ENCODE data around the gene GPR155. TPM values are rescaled to one million over a fixed set of nuclear protein-coding genes. Genes with fewer than 3 reads are reported as not detected.

Gene GPR155
- total RNA-seq, 2 experiments from 2014 or later: 1.9 TPM

- DNase-seq (ENCODE audit: low spot score): no peak
Observed at GRCh38 chr2:174465327-174465726, 21.5 kb downstream of the GPR155 start.

DNA sequence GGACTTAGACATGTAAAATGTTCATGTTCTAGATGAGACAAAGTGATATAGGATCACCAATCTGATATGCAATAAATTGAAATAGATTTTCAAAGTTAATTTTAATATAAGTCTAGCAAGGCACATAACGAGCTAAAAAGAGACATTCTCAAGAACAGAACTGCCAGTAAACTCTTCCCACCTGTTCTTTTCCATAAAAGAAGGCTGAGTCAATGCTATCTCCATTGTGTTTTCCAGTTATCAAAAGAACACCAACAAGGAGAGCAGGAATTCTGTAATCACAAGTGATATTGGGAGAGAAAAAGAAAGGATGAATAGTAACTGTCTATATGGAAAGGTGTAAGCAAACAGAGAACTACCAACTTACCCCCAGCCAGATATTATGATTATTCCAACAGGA is 25.6 kb downstream of the GPR155 start:
- Histone ChIP-seq H3K9me2 (ENCODE audit: insufficient read depth, low read length) (no peaks in the 10 kb centered on the region), H3K27ac (ENCODE audit: low read depth, low read length, poor library complexity, severe bottlenecking) (no peak overlapping the region), H4K20me1 (ENCODE audit: insufficient read depth, low read length) (no peaks in the 10 kb centered on the region), H3K36me3 (ENCODE audit: insufficient read depth, low read length) (no peaks in the 10 kb centered on the region), H3K79me2 (ENCODE audit: insufficient read depth, low read depth, low read length) (no peaks in the 10 kb centered on the region), H3K4me2 (ENCODE audit: low read length) (no peak overlapping the region), H3K4me3 (ENCODE audit: low read depth, low read length, poor library complexity, severe bottlenecking) (no peak overlapping the region), H3K9me3 (ENCODE audit: low read length) (no peaks in the 10 kb centered on the region), H2AFZ (ENCODE audit: low read length) (no peak overlapping the region), H3K4me1 (ENCODE audit: insufficient read depth, low read length, poor library complexity, severe bottlenecking) (no peaks in the 10 kb centered on the region)
- DNase-seq (ENCODE audit: low spot score): no peak
- ChIA-PET CTCF (ENCODE audit: unreplicated experiment) (interaction anchor here (1.1 kb wide), 1 partner anchor 227 kb away, joined by 3 read pairs; no protein-coding TSS in a partner anchor), POLR2A (interaction anchor here (0.8 to 1.5 kb wide), 4 partner anchors 8 to 244 kb away, joined by 3 to 4 read pairs (median 3); no protein-coding TSS in a partner anchor)
- intact Hi-C loops (cut with micrococcal nuclease; ENCODE audit: unreplicated experiment): no loop called here
- no TSS peak for BruUV-seq (replicated peaks)
- TF ChIP-seq EZH2phosphoT487 (IDR thresholded peaks at IDR 0.05; ENCODE audit: borderline replicate concordance, low read depth, low read length): no peak
- no peak for TF ChIP-seq CTCF (conservative IDR thresholded peaks at IDR 0.05; ENCODE audit: low read length)

More at GRCh38 chr2:174465327-174465726, 21.5 kb downstream of the GPR155 start:
- BruUV-seq (replicated peaks): no TSS peak
- POLR2A ChIA-PET: interaction anchor here (0.5 to 0.8 kb wide), 2 partner anchors 73 to 146 kb away, joined by 3 to 4 read pairs; no protein-coding TSS in a partner anchor
- intact Hi-C loops (cut with micrococcal nuclease; ENCODE audit: unreplicated experiment): no loop called here
- CTCF ChIA-PET (ENCODE audit: unreplicated experiment): no interaction called here
- Histone ChIP-seq H2AFZ (ENCODE audit: low read length) (no peak overlapping the region), H3K9me3 (ENCODE audit: low read length) (no peaks in the 10 kb centered on the region), H3K9me2 (ENCODE audit: insufficient read depth, low read length) (no peaks in the 10 kb centered on the region), H3K4me1 (ENCODE audit: insufficient read depth, low read length, poor library complexity, severe bottlenecking) (no peaks in the 10 kb centered on the region), H4K20me1 (ENCODE audit: insufficient read depth, low read length) (no peaks in the 10 kb centered on the region), H3K4me2 (ENCODE audit: low read length) (no peak overlapping the region), H3K36me3 (ENCODE audit: insufficient read depth, low read length) (no peaks in the 10 kb centered on the region), H3K4me3 (ENCODE audit: low read depth, low read length, poor library complexity, severe bottlenecking) (no peak overlapping the region), H3K79me2 (ENCODE audit: insufficient read depth, low read depth, low read length) (no peaks in the 10 kb centered on the region), H3K27ac (ENCODE audit: low read depth, low read length, poor library complexity, severe bottlenecking) (no peak overlapping the region)
- TF ChIP-seq EZH2phosphoT487 (IDR thresholded peaks at IDR 0.05; ENCODE audit: borderline replicate concordance, low read depth, low read length): no peak
- no peak for TF ChIP-seq CTCF (conservative IDR thresholded peaks at IDR 0.05; ENCODE audit: low read length)

DNA sequence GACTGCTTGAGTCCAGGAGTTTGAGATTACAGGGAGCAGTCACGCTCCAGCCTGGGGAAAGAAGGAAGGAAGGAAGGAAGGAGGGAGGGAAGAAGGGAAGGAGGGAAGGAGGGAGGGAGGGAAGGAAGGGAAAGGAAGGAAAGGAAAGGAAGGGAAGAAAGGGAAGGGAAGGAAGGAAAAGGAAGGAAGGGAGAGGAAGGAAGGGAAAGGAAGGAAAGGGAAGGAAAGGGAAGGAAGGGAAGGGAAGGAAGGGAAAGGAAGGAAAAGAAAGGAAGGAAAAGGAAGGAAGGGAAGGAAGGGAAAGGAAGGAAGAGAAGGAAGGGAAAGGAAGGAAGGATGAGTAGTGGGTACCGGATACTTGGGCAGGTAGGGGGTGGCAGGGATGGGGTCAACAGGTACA is 32.3 kb downstream of the GPR155 start:
- POLR2A ChIA-PET: no interaction called here
- Histone ChIP-seq H4K20me1 (ENCODE audit: insufficient read depth, low read length) (no peaks in the 10 kb centered on the region), H3K9me2 (ENCODE audit: insufficient read depth, low read length) (no peaks in the 10 kb centered on the region), H3K4me1 (ENCODE audit: insufficient read depth, low read length, poor library complexity, severe bottlenecking) (no peaks in the 10 kb centered on the region), H2AFZ (ENCODE audit: low read length) (no peak overlapping the region), H3K9me3 (ENCODE audit: low read length) (no peaks in the 10 kb centered on the region), H3K79me2 (ENCODE audit: insufficient read depth, low read depth, low read length) (no peaks in the 10 kb centered on the region), H3K4me3 (ENCODE audit: low read depth, low read length, poor library complexity, severe bottlenecking) (no peak overlapping the region), H3K36me3 (ENCODE audit: insufficient read depth, low read length) (no peaks in the 10 kb centered on the region), H3K27ac (ENCODE audit: low read depth, low read length, poor library complexity, severe bottlenecking) (no peak overlapping the region), H3K4me2 (ENCODE audit: low read length) (no peak overlapping the region)
- TF ChIP-seq CTCF (conservative IDR thresholded peaks at IDR 0.05; ENCODE audit: low read length) (no peak), EZH2phosphoT487 (IDR thresholded peaks at IDR 0.05; ENCODE audit: borderline replicate concordance, low read depth, low read length) (no peak)
- intact Hi-C loops (cut with micrococcal nuclease; ENCODE audit: unreplicated experiment): no loop called here
- DNase-seq (ENCODE audit: low spot score): no peak
- CTCF ChIA-PET (ENCODE audit: unreplicated experiment): interaction anchor here (0.6 kb wide), 1 partner anchor 118 kb away, joined by 3 read pairs; no protein-coding TSS in a partner anchor
- BruUV-seq (replicated peaks): no TSS peak
